K562 (cell line): ENCODE results near the gene PHACTR2. TPM values are rescaled to one million over a fixed set of nuclear protein-coding genes. Genes with fewer than 3 reads are reported as not detected.
A peak's percentile ranks its signal among the peaks of the same experiment; 100 is the strongest.

Source experiments
- ATAC-seq: fragments of 200-7000 bp; cut with Tn5 transposase; 3 replicates; pipeline ENCODE4 v1.9.1; 2020; ENCODE audit warnings: moderate library complexity
- BruUV-seq: library from RNA; stranded (reverse); fragments of 400-500 nt; replicated peaks from 2 replicates; lab custom pipeline; 2021; lab: Mats Ljungman, UMichigan
- CTCF ChIA-PET: fragments of 300-600 bp; formaldehyde crosslinking; extraction: SDS; loops from one replicate; lab custom pipeline; 2021; ENCODE audit warnings: low intra/inter-chr PET ratio; lab: Yijun Ruan, JAX
- POLR2A ChIA-PET: fragments of 300-600, 350-650 bp; sonication (Branson Sonifier 250); formaldehyde crosslinking; extraction: SDS; loops from one replicate; lab custom pipeline; 2021; ENCODE audit warnings: antibody characterized with exemption, inconsistent platforms; lab: Yijun Ruan, JAX
- DNase-seq, 4 experiments: peaks; one replicate each; pipeline versions ENCODE4 v3.0.0 to v3.0.0-alpha.2; 2011 to 2018; ENCODE audit warnings: low spot score in 3 of 4, mixed read lengths in 3 of 4; ENCODE audit errors: extremely low read depth in 1 of 4
- FAIRE-seq: peaks from 2 replicates; lab custom pipeline; 2011; peaks lifted over from hg19 to GRCh38; lab: Jason Lieb, UNC
- H2AFZ ChIP-seq: 2 replicates; pipeline ENCODE4 v1.6.0; 2011; ENCODE audit warnings: low read depth, low read length, control low read depth, inconsistent platforms
- H3K27ac ChIP-seq: fragments of 200-600 bp; 3 replicates; pipeline ENCODE4 v1.8.0; 2011; ENCODE audit warnings: low read depth, mild to moderate bottlenecking, control low read depth, inconsistent platforms, low read length, moderate library complexity, mixed read lengths; ENCODE audit errors: extremely low read depth
- H3K27me3 ChIP-seq, 2 experiments: fragments of 300-600 bp in 1 of 2; 2 replicates in 1 of 2; 3 replicates in 1 of 2; pipeline versions ENCODE4 v1.6.0 to v1.8.0; 2011; ENCODE audit warnings: inconsistent platforms in 2 of 2, low read length in 2 of 2, mild to moderate bottlenecking in 1 of 2, mixed read lengths in 1 of 2, moderate library complexity in 1 of 2; ENCODE audit not compliant: control insufficient read depth in 2 of 2, insufficient read depth in 2 of 2
- H3K36me3 ChIP-seq: fragments of 300-600 bp; 3 replicates; pipeline ENCODE4 v1.8.0; 2011; ENCODE audit warnings: mild to moderate bottlenecking, low read length, inconsistent platforms; ENCODE audit not compliant: control insufficient read depth, insufficient read depth
- H3K4me1 ChIP-seq, 2 experiments: fragments of 200-600 bp in 1 of 2; replicated peaks in 1 of 2; 2 replicates in 1 of 2; 3 replicates in 1 of 2; pipeline versions ENCODE4 v1.5.1 to v1.8.0; 2011; ENCODE audit warnings: inconsistent platforms in 2 of 2, low read length in 2 of 2, mild to moderate bottlenecking in 1 of 2, mixed read lengths in 1 of 2, moderate library complexity in 1 of 2; ENCODE audit not compliant: control insufficient read depth in 2 of 2, insufficient read depth in 2 of 2
- H3K4me2 ChIP-seq: 2 replicates; pipeline ENCODE4 v1.6.1; 2011; ENCODE audit warnings: low read length, control low read depth, inconsistent platforms, mixed read lengths; ENCODE audit not compliant: insufficient read depth
- H3K4me3 ChIP-seq: fragments of 200-600 bp; sonication (generic), shearing (Covaris generic); 2 replicates; pipeline ENCODE4 v1.5.1; 2016; ENCODE audit warnings: control low read depth, inconsistent platforms
- H3K79me2 ChIP-seq: fragments of 200-600 bp; 3 replicates; pipeline ENCODE4 v1.8.0; 2011; ENCODE audit warnings: low read length, inconsistent platforms; ENCODE audit not compliant: control insufficient read depth, insufficient read depth
- H3K9ac ChIP-seq, 2 experiments: 2 replicates each; pipeline versions ENCODE4 v1.6.0 to v1.6.1; 2011; ENCODE audit warnings: low read depth in 2 of 2, low read length in 2 of 2, control low read depth in 1 of 2, inconsistent platforms in 1 of 2, mild to moderate bottlenecking in 1 of 2, mixed read lengths in 1 of 2; ENCODE audit not compliant: insufficient read depth in 1 of 2
- H3K9me1 ChIP-seq: one replicate; pipeline ENCODE4 v1.6.0; 2011; ENCODE audit warnings: inconsistent platforms, mild to moderate bottlenecking, low read length, moderate library complexity; ENCODE audit not compliant: control insufficient read depth, insufficient read depth
- H3K9me3 ChIP-seq: replicated peaks from 2 replicates; pipeline ENCODE4 v1.5.1; 2011; ENCODE audit warnings: low read depth, low read length, inconsistent platforms; ENCODE audit not compliant: control insufficient read depth, insufficient read depth
- H4K20me1 ChIP-seq: replicated peaks from 2 replicates; pipeline ENCODE4 v1.6.1; 2011; ENCODE audit warnings: low read length, inconsistent platforms, mixed read lengths; ENCODE audit not compliant: control insufficient read depth, insufficient read depth
- CEBPG ChIP-seq, 3 experiments: fragments of 200-800 bp in 1 of 3; sonication (Bioruptor generic) in 1 of 3; sonication (generic) in 1 of 3; formaldehyde crosslinking in 1 of 3; IDR thresholded peaks in 2 of 3; conservative IDR thresholded peaks in 1 of 3; 2 replicates each; pipeline versions ENCODE4 v1.6.1 to v1.8.0; 2016 to 2022; ENCODE audit warnings: missing compliant biosample characterization in 2 of 3, missing genetic modification characterization in 2 of 3, mild to moderate bottlenecking in 1 of 3, missing genetic modification reagents in 1 of 3
- CREB1 ChIP-seq, 2 experiments: sonication (generic) in 1 of 2; formaldehyde crosslinking in 1 of 2; IDR thresholded peaks; 2 replicates each; pipeline versions ENCODE4 v1.6.1 to v1.8.0; 2012 to 2022; ENCODE audit warnings: inconsistent platforms in 1 of 2, mild to moderate bottlenecking in 1 of 2, missing genetic modification reagents in 1 of 2, moderate library complexity in 1 of 2
- CTCFL ChIP-seq: IDR thresholded peaks from 2 replicates; pipeline ENCODE4 v1.6.1; 2011; ENCODE audit warnings: borderline replicate concordance, low read depth, mild to moderate bottlenecking, moderate library complexity, low read length; ENCODE audit not compliant: insufficient read depth, poor library complexity, severe bottlenecking
- E2F6 ChIP-seq, 2 experiments: IDR thresholded peaks; 2 replicates each; pipeline ENCODE4 v1.6.1; 2011; ENCODE audit warnings: borderline replicate concordance in 1 of 2, control low read depth in 1 of 2, low read depth in 1 of 2, low read length in 1 of 2, mild to moderate bottlenecking in 1 of 2, mixed read lengths in 1 of 2, moderate library complexity in 1 of 2; ENCODE audit not compliant: insufficient read depth in 1 of 2, insufficient read length in 1 of 2, poor library complexity in 1 of 2, severe bottlenecking in 1 of 2; ENCODE audit errors: extremely low read depth in 1 of 2
- EP300 ChIP-seq: IDR thresholded peaks from 2 replicates; pipeline ENCODE4 v1.6.1; 2012; ENCODE audit warnings: low read length, improper control_type of control experiment
- ETV6 ChIP-seq, 3 experiments: fragments of 150-350 bp in 1 of 3; sonication (generic) in 1 of 3; formaldehyde crosslinking in 1 of 3; IDR thresholded peaks; 2 replicates each; pipeline versions ENCODE4 v1.6.1 to v1.8.0; 2014 to 2022; ENCODE audit warnings: borderline replicate concordance in 2 of 3, low read depth in 2 of 3, antibody characterized with exemption in 1 of 3, low read length in 1 of 3, mild to moderate bottlenecking in 1 of 3, missing genetic modification reagents in 1 of 3
- KDM5B ChIP-seq: fragments of 200-600 bp; sonication (generic); IDR thresholded peaks from 2 replicates; pipeline ENCODE4 v1.6.1; 2012; ENCODE audit warnings: low read depth, mild to moderate bottlenecking, moderate library complexity, low read length, control low read depth, inconsistent platforms; ENCODE audit not compliant: insufficient replicate concordance
- MAFG ChIP-seq: fragments of 450-650 bp; conservative IDR thresholded peaks from 2 replicates; pipeline ENCODE4 v1.6.1; 2016; ENCODE audit warnings: missing genetic modification characterization, missing compliant biosample characterization
- MEIS2 ChIP-seq: fragments of 450-650 bp; IDR thresholded peaks from 2 replicates; pipeline ENCODE4 v1.6.1; 2014; ENCODE audit warnings: mild to moderate bottlenecking; ENCODE audit not compliant: partially characterized antibody
- NUFIP1 ChIP-seq: fragments of 450-650 bp; IDR thresholded peaks from 2 replicates; pipeline ENCODE4 v1.6.1; 2018; ENCODE audit not compliant: partially characterized antibody
- RBM34 ChIP-seq: fragments of 200-400 bp; formaldehyde crosslinking; IDR thresholded peaks from 2 replicates; pipeline ENCODE4 v1.6.1; 2018; ENCODE audit warnings: low read length, borderline replicate concordance; ENCODE audit not compliant: insufficient read depth
- TCF7 ChIP-seq: sonication (generic); IDR thresholded peaks from 2 replicates; pipeline ENCODE4 v1.6.1; 2016; ENCODE audit warnings: antibody characterized with exemption, borderline replicate concordance
- ZEB2 ChIP-seq: fragments of 450-650 bp; IDR thresholded peaks from 2 replicates; pipeline ENCODE4 v1.6.1; 2016
- ZNF436 ChIP-seq: fragments of 250-450, 450-650 bp; sonication (Bioruptor Pico); formaldehyde crosslinking; IDR thresholded peaks from 2 replicates; pipeline ENCODE4 v1.7.0; 2020; ENCODE audit warnings: mild to moderate bottlenecking
- ZNF766 ChIP-seq: fragments of 200-800 bp; sonication (Bioruptor generic); conservative IDR thresholded peaks from 2 replicates; pipeline ENCODE4 v1.6.1; 2016; ENCODE audit warnings: missing genetic modification characterization, missing compliant biosample characterization
- WGBS: fragments of 100-300 bp; shearing (Covaris generic); methylation state at CpG from one replicate; pipeline ENCODE4 v1.1.6; 2016; ENCODE audit warnings: low coverage, mixed read lengths; ENCODE audit not compliant: insufficient coverage; ENCODE audit errors: missing lambda C conversion rate; 5-methylcytosine and 5-hydroxymethylcytosine counted together
- in situ Hi-C: fragments of 300-500 bp; cut with MboI; formaldehyde crosslinking; loops from 4 replicates; pipeline ENCODE4 v1.15.0; 2018; ENCODE audit warnings: inconsistent platforms, mixed read lengths
- intact Hi-C: fragments of 100-400 bp; cut with micrococcal nuclease; formaldehyde crosslinking; loops from 2 replicates; pipeline ENCODE4 v1.14.2; 2022
- polyA plus RNA-seq, 8 experiments: library from polyadenylated mRNA; depleted of rRNA in 4 of 8; stranded (reverse) in 5 of 8; unstranded in 3 of 8; fragments of >200 nt; fragmentation: Nextera tagmentation in 2 of 8; fragmentation: Illumina TruSeq in 1 of 8; extraction: Ambion mirVana in 2 of 8; extraction: Trizol in 1 of 8; gene quantifications; 2 replicates each; pipeline versions ENCODE4 v1.2.1 to v1.2.3, GENCODE V29; 2011 to 2014; ENCODE audit warnings: inconsistent platforms in 1 of 8, missing spikeins in 1 of 8
- total RNA-seq, 7 experiments: library from RNA; depleted of rRNA in 6 of 7; stranded (reverse); fragments of >200 nt in 6 of 7; fragmentation: Illumina TruSeq in 2 of 7; extraction: Trizol in 2 of 7; gene quantifications; 2 replicates each; pipeline versions ENCODE4 v1.2.1 to v1.2.3, GENCODE V29; 2011 to 2021; ENCODE audit warnings: low replicate concordance in 1 of 7

Gene PHACTR2
- total and polyA plus RNA-seq, 9 of the 15 experiments (the other 6 are each of a cell fraction or from before 2014, with no cell fraction given), result 5.3 to 52.5 (median 22.9) TPM

- TF ChIP-seq RBM34, result no peak
- no peak for TF ChIP-seq NUFIP1
- TF ChIP-seq CREB1 (IDR thresholded peaks at IDR 0.05), result no peak
- no peak for TF ChIP-seq CREB1 (CRISPR knock-in tag; IDR thresholded peaks at IDR 0.05)
- no peak for TF ChIP-seq ZNF436
- no peak for TF ChIP-seq ZNF766 (CRISPR knock-in tag)
- no peak for TF ChIP-seq CTCFL
These were observed 144.8 kb downstream of the PHACTR2 start (continued) for GRCh38 chr6:143822584-143823024.

- no peaks in the 10 kb centered on the region for H3K27me3 ChIP-seq
- POLR2A ChIA-PET, result no interaction called here
- no peaks in the 10 kb centered on the region for H3K36me3 ChIP-seq
- no peak overlapping the region for H2AFZ ChIP-seq
- FAIRE-seq (peak; percentile 58), ATAC-seq (peak; percentile 53), DNase-seq (no peak)
- H4K20me1 ChIP-seq, result no peaks in the 10 kb centered on the region
- peak overlapping the region in 1 of 2 experiments; percentile 8; a peak in 1 of 4 replicates for H3K9ac ChIP-seq
- no TSS peak for BruUV-seq
- H3K4me2 ChIP-seq, result no peak overlapping the region
- intact Hi-C loops, result no loop called here
- H3K4me3 ChIP-seq, result no peak overlapping the region
- H3K9me3 ChIP-seq, result no peaks in the 10 kb centered on the region
- in situ Hi-C loops, result no loop called here
- H3K27ac ChIP-seq, result no peak overlapping the region
- CTCF ChIA-PET, result no interaction called here
- no peaks in the 10 kb centered on the region for H3K9me1 ChIP-seq
- 57% methylated on average over 6 of the region's 6 CpGs for WGBS
- no peaks in the 10 kb centered on the region for H3K79me2 ChIP-seq
- peaks cover 0 to 6% of the 10 kb centered on the region in 2 experiments; a peak in 1 of 5 replicates for H3K4me1 ChIP-seq
- TF ChIP-seq EP300 (peak; percentile 26; the same call in 1 of the 2 replicates), ZEB2 (0 out of 2 replicates have a peak, but pooled peaks have one; percentile 46), CEBPG (CRISPR knock-in tag; IDR thresholded peaks at IDR 0.05) (0 out of 2 replicates have a peak, but pooled peaks have one; percentile 18), CEBPG (tag; conservative IDR thresholded peaks at IDR 0.05 in 1 of 2, IDR thresholded peaks at IDR 0.05 in 1 of 2) (peak in 1 of 2 experiments; percentile 75; a peak in 2 of 4 replicates), KDM5B (no peak), ETV6 (IDR thresholded peaks at IDR 0.05; ENCODE audit: borderline replicate concordance in 1 of 2, low read depth in 2 of 2, low read length in 1 of 2) (0 out of 4 replicates have a peak, but pooled peaks of 1 of the 2 experiments have one; percentile 51), ETV6 (CRISPR knock-in tag; IDR thresholded peaks at IDR 0.05; ENCODE audit: borderline replicate concordance) (no peak), TCF7 (no peak), MEIS2 (no peak), E2F6 (IDR thresholded peaks at IDR 0.05; ENCODE audit: borderline replicate concordance in 1 of 2, extremely low read depth in 1 of 2, insufficient read depth in 1 of 2, insufficient read length in 1 of 2, low read depth in 1 of 2, low read length in 1 of 2, poor library complexity in 1 of 2, severe bottlenecking in 1 of 2) (no peak), MAFG (tag) (no peak)
These were observed 145.8 kb downstream of the PHACTR2 start for GRCh38 chr6:143823548-143823947.
